GM08714 (cell line): ENCODE data around the gene REEP3.
"Not testable (repeated sequence)": the region's sequence is repeated elsewhere in the genome, so short reads cannot be mapped to it uniquely, and the experiment has no call there.

Experiments
- H3K4me3 ChIP-seq: fragments of 200-500 bp; sonication (Bioruptor generic); 2 replicates; pipeline ENCODE4 v1.5.1; 2014; ENCODE audit warnings: mild to moderate bottlenecking, low read length, inconsistent platforms
- ZNF274 ChIP-seq: IDR thresholded peaks from 2 replicates; pipeline ENCODE4 v1.6.1; 2012; ENCODE audit warnings: mild to moderate bottlenecking, low read depth, low read length

REEP3 gene

GRCh38 chr10:63657761-63658160 is 136.6 kb downstream of the REEP3 start:
- H3K4me3 ChIP-seq: no peak overlapping the region
- TF ChIP-seq ZNF274: no peak

- not testable (repeated sequence) for H3K4me3 ChIP-seq
These were observed 139.7 kb downstream of the REEP3 start for GRCh38 chr10:63660941-63661340.

DNA sequence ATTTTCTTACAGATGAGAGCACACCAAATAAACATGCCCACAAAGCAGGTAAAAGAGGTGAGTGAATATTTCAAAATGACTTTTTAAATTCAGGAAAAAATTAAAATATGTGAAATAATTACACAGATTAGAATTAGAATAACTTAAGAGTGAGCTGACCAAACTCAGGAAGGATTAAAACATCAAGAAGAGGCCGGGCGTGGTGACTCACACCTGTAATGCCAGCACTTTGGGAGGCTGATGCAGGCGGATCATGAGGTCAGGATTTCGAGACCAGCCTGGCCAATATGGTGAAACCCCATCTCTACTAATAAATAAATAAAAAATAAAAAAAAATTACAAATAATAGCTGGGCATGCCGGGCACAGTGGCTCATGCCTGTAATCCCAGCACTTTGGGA is 140.1 kb downstream of the REEP3 start:
- TF ChIP-seq ZNF274: no peak
- no peak overlapping the region for H3K4me3 ChIP-seq

DNA sequence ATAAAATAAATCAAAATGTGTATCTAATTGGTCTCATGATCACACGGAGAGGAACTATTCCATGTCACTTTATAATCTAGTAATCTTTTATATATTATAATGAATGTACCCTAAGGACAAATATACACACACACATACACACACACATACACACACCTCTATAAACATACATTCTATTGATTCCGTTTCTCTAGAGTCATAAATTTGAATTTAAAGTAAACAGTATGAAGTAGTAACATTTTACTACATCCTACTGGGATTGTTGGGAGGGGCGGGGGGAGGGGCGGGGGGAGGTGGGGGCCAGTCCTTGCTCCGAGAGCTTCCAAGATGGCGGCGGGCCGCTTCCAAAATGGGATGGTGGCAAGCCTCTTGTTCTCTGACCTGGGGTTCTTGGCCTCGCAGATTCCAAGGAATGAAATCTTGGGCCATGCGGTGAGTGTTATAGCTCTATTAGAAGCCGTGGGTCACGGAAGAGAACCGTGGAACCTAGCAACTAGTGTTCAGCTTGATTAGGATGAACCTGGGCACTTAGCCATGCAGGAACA is 143.2 kb downstream of the REEP3 start:
- TF ChIP-seq ZNF274: no peak
- H3K4me3 ChIP-seq: no peak overlapping the region

DNA sequence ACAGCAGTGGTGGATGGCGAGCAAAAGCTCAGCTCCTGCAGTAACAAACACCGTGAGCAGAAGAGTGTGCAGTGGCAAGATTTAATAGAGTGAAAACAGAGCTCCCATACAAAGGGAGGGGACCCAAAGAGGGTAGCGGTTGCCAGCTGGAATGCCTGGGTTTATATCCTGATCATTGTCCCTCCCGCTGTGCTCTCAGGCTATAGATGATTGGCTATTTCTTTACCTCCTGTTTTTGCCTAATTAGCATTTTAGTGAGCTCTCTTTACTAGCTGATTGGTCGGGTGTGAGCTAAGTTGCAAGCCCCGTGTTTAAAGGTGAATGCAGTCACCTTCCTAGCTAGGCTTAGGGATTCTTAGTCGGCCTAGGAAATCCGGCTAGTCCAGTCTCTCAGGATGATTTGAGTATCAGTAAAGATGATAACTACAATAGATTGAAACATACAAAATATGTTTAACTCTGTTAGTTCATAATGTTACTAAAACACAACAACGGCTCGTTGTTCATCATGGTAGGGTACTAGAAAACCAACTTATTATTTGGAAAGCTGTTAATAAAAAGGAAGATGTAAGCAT is 143.9 kb downstream of the REEP3 start:
- H3K4me3 ChIP-seq: not testable (repeated sequence)

GRCh38 chr10:63665670-63666134 is 144.5 kb downstream of the REEP3 start:
- H3K4me3 ChIP-seq: no peak overlapping the region
- no peak for TF ChIP-seq ZNF274

DNA sequence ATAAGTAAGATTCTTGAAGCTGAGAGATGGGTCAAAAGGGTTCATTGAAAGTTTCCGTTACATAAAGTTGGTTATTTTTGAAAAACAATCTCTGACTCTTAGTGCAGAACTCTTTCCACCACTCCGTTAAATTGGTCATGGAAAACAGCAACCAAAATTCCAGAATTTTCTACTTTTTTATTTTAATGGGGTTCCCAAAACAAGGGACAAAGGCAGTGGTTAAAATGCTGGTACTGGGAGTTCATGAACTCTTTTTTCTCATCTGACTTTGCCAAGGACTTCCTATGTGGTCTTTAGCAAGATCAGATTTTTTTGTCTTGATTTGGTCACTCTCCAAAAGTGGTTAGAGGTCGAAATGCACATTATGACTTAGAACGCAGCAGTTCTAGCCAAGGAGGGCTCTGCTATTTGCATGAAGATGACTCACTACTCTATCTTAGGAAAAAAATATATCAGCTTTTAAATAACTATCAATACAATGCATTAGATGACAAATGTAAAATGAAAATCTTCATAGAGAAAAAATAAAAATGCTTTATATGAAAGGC is 145.7 kb downstream of the REEP3 start:
- TF ChIP-seq ZNF274: no peak
- no peak overlapping the region for H3K4me3 ChIP-seq

DNA sequence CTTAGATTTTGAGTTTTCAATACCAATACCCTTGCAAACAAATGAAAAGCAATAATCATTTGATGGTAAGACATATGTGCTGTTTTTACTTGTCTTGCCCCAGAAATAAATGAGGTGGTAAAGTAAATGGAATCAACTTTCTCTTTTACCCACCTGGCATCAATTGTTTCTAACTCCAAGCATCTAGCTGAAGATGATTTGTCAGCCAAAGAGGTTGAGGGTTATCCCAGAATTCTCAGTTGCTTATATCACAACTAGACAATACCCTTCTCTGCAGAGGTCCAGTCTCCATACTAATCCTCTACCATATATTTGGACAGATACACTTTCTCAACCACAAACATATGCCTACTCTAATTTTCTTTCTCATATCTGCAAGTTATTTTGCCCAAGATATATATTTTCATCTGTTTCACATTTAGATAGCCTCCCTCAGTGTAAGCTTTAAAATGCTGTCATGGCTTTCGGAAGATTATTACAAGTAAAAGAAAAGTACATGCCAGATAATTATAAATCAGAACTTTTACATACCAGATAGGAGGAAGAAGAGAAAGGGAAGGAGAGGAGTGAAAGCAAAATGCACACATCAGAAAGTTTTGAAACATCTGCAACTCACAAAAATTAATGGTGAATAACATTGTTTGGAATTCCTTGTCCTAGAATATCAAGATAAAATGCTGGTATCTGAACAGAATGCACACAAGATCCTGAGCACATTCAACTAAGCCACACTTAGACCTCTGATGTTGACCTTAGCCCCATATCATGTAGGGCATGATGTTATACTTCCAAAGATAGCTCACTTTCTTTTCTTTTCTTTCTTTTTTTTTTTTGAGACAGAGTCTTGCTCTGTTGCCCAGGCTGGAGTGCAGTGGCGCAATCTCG is 146.6 kb downstream of the REEP3 start:
- TF ChIP-seq ZNF274: no peak
- no peak overlapping the region for H3K4me3 ChIP-seq

DNA sequence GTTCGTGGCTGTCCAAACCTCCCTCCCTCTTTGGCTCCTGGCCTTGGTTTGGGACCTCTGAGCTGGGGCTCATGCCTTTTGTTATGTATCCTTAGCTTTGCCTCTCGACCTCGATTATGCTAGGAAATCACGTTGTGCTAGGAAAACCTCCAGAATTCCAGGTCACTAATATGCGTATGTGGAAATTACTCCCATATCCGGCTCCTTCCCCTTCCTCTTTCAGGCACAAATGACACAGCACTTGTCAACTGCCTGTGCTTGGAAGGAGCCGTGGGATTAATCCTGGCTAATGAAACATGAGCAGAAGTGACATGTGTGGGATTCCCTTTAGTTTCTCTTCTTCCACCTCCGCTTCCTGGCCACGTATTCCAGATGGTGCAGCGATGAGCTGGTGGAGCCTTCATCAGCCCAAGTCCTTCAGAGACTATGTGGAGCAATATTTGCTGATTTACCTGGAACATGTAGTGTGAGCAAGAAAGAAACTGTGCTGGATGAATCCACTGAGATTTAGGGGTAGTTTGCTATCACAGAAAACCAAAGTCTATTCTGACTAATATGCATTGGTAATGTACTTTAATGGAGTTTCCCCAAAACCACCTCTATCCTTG is 149.2 kb downstream of the REEP3 start:
- H3K4me3 ChIP-seq: no peak overlapping the region
- no peak for TF ChIP-seq ZNF274

DNA sequence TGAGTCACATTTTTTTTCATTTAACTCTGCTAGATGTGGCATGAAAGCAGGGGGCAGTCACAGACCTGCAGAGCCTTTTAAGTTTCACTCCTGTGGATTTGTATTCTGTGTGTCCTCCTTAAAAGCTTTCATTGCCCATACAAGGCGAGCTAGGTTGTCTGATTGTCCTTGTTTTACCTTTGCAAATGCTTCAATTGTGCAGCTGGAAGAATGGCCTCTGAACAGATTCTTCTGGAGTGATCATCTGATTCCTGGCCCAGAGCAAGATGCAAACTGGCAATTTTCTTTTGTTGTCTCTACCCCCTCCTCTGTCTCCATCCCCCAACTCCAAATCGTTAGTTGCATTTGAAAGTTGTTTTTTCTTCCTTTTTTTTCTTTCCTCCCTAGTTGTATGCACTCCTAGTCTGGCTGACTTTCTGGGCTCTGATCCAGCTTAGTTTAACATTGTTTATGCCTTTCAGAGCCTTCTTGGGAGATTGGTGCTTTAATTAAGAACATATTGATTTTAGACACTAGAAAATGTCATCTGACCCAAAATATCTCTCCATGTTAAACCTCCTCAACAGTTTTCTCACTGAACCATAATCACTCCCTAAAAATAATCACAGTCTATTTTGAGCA is 150.2 kb downstream of the REEP3 start:
- TF ChIP-seq ZNF274: no peak
- H3K4me3 ChIP-seq: no peak overlapping the region

DNA sequence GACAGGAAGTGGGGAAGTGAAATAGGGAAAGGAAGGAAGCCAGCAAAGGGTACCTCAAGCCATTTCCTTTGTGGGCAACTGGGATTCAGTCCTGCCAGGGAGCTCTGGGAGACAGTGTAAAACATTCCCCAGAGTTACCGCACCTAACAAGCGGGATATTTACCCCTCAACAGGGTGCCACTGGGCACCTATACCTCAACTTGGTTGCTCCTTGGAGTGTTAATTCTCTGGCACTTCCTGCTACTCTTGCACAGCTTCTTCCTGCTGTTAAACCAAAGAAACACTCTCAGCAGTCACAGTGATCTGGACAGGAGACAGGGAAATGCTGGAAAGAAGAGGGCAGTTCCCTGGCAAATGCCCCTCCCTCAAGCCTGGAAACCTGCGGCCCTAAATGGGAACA is 151.3 kb downstream of the REEP3 start:
- no peak overlapping the region for H3K4me3 ChIP-seq
- no peak for TF ChIP-seq ZNF274

- TF ChIP-seq ZNF274: no peak
- no peak overlapping the region for H3K4me3 ChIP-seq
These were observed 152.0 kb downstream of the REEP3 start for GRCh38 chr10:63673246-63673645.

DNA sequence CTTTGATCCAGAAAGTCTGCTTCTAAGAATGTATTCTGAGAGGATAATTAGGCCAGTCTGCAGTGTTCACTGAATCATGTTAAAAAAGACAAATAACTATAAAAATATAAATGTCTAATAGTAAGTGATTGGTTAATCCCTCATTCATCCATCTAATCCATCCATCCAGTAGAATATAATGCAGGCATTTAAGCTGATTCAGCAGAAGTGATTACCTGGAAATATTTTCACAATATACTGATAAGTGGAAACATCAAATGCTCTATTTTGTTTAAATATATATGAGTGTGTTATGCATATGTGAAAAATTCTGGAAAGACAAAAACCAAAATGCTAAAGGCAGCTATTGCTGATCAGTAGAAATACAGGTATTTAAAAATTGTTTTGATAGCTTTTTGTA is 152.6 kb downstream of the REEP3 start:
- H3K4me3 ChIP-seq: no peak overlapping the region
- no peak for TF ChIP-seq ZNF274
